Central memory CD8-positive, alpha-beta T cell (primary cell): ENCODE measurements around the gene TMEM248.
A peak's percentile ranks its signal among the peaks of the same experiment; 100 is the strongest.
"Not testable (repeated sequence)": the region's sequence is repeated elsewhere in the genome, so short reads cannot be mapped to it uniquely, and the experiment has no call there.

ENCODE experiments used
- ATAC-seq: fragments of 150-1000 bp; cut with Tn5 transposase; replicated peaks from 2 replicates; pipeline ENCODE4 v1.10.0; 2022; ENCODE audit warnings: mild to moderate bottlenecking, moderate FRiP score, moderate number of reproducible peaks; ENCODE audit not compliant: poor library complexity, severe bottlenecking; ENCODE audit errors: extremely low read depth
- DNase-seq, 2 donors: peaks; one replicate each; pipeline ENCODE4 v3.0.0; 2021; ENCODE audit warnings: low spot score in 2 of 2
- H3K27ac Mint-ChIP-seq: one replicate; pipeline ENCODE4 v1.8.0; 2022; ENCODE audit warnings: low read depth, mild to moderate bottlenecking, moderate library complexity, mixed read lengths
- H3K27me3 Mint-ChIP-seq: one replicate; pipeline ENCODE4 v1.8.0; 2022; ENCODE audit warnings: mixed read lengths
- H3K36me3 Mint-ChIP-seq: one replicate; pipeline ENCODE4 v1.8.0; 2022; ENCODE audit warnings: mild to moderate bottlenecking, moderate library complexity, mixed read lengths; ENCODE audit not compliant: insufficient read depth
- H3K4me1 Mint-ChIP-seq: one replicate; pipeline ENCODE4 v1.8.0; 2022; ENCODE audit warnings: mixed read lengths
- H3K4me3 Mint-ChIP-seq: one replicate; pipeline ENCODE4 v1.8.0; 2022; ENCODE audit warnings: mild to moderate bottlenecking, moderate library complexity, mixed read lengths
- H3K9me3 Mint-ChIP-seq: one replicate; pipeline ENCODE4 v1.8.0; 2022; ENCODE audit warnings: mixed read lengths

Gene TMEM248

GRCh38 chr7:66960192-66960591 lies 39.2 kb downstream of the TMEM248 start:
- Mint-ChIP-seq H3K9me3 (no peaks in the 10 kb centered on the region), H3K36me3 (peaks cover 24% of the 10 kb centered on the region), H3K4me1 (no peaks in the 10 kb centered on the region), H3K4me3 (no peak overlapping the region), H3K27me3 (no peaks in the 10 kb centered on the region), H3K27ac (no peak overlapping the region)
- ATAC-seq (no peak), DNase-seq (no peak)

GRCh38 chr7:66961096-66961495 lies 40.1 kb downstream of the TMEM248 start:
- Mint-ChIP-seq H3K4me3 (no peak overlapping the region), H3K4me1 (no peaks in the 10 kb centered on the region), H3K27me3 (no peaks in the 10 kb centered on the region), H3K27ac (no peak overlapping the region), H3K36me3 (peaks cover 17% of the 10 kb centered on the region), H3K9me3 (no peaks in the 10 kb centered on the region)
- no peak for ATAC-seq
- no peak for DNase-seq

- no peaks in the 10 kb centered on the region for H3K9me3 Mint-ChIP-seq
- peaks cover 3% of the 10 kb centered on the region for H3K36me3 Mint-ChIP-seq
- H3K27ac Mint-ChIP-seq: no peak overlapping the region
- H3K4me1 Mint-ChIP-seq: no peaks in the 10 kb centered on the region
- no peaks in the 10 kb centered on the region for H3K27me3 Mint-ChIP-seq
- H3K4me3 Mint-ChIP-seq: no peak overlapping the region
- DNase-seq (no peak), ATAC-seq (no peak)
Measured at GRCh38 chr7:66964411-66964810, 43.4 kb downstream of the TMEM248 start.

DNA sequence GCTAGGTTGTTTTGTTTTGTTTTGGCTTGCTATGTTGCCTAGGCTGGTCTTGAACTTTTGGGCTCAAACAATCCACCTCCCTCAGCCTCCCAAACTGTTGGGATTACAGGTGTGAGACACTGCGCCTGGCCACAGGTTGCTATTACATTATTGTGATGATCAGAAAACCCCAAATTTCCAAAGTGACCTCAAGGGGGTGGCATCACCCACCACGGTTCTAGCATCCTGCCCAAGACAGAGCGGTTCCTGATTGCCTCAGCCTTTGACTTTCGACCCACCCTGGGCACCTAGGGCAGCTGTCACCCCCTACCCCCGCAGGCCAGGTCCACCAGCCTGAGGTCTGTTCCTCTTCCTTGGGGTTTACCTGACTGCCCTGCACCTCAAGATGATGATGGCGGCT lies 46.0 kb downstream of the TMEM248 start:
- no peaks in the 10 kb centered on the region for H3K9me3 Mint-ChIP-seq
- no peak for DNase-seq
- no peaks in the 10 kb centered on the region for H3K4me1 Mint-ChIP-seq
- peaks cover 7% of the 10 kb centered on the region for H3K27me3 Mint-ChIP-seq
- no peak for ATAC-seq
- no peak overlapping the region for H3K4me3 Mint-ChIP-seq
- peaks cover 3% of the 10 kb centered on the region for H3K36me3 Mint-ChIP-seq
- H3K27ac Mint-ChIP-seq: no peak overlapping the region

DNA sequence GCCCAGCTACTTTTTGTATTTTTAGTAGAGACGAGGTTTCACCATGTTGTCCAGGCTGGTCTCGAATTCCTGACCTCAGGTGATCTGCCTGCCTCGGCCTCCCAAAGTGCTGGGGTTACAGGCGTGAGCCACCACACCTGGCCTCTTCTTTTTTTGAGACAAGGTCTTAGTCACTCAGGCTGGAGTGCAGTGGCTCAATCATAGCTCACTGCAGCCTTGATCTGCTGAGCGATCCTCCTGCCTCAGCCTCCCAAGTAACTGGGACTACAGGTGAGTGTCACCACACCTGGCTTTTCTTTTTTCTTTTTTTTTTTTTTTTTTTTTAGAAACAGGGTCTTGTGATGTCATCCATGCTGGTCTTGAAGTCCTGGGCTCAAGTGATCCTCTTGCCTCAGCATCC lies 48.0 kb downstream of the TMEM248 start:
- not testable (repeated sequence) for H3K4me1 Mint-ChIP-seq, H3K9me3 Mint-ChIP-seq, H3K36me3 Mint-ChIP-seq, H3K27ac Mint-ChIP-seq, H3K4me3 Mint-ChIP-seq, DNase-seq, ATAC-seq, H3K27me3 Mint-ChIP-seq

DNA sequence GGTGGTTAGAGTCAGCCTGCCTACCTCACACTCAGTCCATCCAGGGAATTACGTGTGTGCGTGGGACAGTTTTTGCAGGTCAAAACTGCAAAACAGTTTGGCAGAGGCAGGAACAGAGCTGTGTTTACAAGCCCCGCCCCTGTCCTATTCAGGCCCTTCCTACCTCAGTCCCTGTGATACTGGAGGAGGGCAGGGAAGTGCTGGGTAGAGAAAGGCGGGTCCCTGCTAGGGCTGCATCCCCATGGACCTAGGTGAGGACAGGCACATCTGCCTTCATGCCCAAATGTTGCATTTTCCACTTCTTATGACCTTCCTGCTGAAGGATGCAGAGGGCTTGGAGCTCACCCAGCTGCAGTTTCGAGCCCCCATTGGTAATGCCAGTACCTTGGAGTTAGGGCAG lies 49.3 kb downstream of the TMEM248 start:
- ATAC-seq (no peak), DNase-seq (no peak)
- Mint-ChIP-seq H3K27ac (no peak overlapping the region), H3K27me3 (peaks cover 7% of the 10 kb centered on the region), H3K4me3 (no peak overlapping the region), H3K9me3 (no peaks in the 10 kb centered on the region), H3K36me3 (peaks cover 3% of the 10 kb centered on the region), H3K4me1 (no peaks in the 10 kb centered on the region)

DNA sequence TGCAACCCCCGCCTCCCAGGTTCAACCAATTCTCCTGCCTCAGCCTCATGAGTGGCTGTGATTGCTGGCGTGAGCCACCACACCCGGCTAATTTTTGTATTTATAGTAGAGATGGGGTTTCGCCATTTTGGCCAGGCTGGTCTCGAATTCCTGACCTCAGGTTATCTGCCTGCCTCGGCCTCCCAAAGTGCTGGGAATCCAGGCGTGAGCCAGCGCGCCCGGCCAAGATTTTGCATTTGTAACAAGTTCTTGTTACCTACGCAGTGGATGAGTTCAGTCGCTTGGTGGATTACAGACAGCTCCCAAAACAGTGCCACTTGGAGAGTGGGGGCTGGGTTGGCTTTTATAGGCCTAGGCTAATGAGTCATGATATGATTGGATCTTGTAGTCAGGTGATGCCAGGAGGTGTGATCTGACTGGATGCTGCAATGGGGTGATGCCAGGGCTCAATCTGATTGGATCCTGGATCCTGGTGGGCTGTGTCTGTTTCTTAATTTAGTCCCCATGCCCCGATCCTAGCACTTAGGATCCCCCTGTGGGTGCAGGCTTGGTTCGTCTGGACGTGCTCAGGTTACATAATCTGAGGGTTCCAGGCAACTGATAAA lies 54.1 kb downstream of the TMEM248 start:
- Mint-ChIP-seq H3K4me3 (no peak overlapping the region), H3K9me3 (peaks cover 7% of the 10 kb centered on the region), H3K4me1 (no peaks in the 10 kb centered on the region), H3K27ac (no peak overlapping the region), H3K27me3 (peaks cover 7% of the 10 kb centered on the region), H3K36me3 (no peaks in the 10 kb centered on the region)
- DNase-seq (no peak), ATAC-seq (no peak)

DNA sequence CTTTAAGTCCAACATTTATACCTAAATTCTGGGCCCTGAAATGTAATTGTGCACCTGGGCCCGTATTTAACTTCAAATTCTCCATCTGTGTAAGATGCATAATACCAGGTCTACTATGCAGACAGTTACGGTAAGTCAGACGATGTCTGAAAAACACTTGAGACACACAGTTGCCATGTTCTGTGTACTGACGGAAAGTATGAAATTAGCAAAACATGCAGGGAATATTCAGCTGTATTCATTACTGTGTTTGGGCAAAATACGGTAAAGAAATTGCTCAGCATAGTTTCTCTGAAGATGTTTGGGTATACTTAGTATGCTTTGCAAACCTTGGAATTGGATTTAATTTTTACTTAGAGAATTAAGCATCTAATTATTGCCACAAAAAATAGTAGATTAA lies 57.3 kb downstream of the TMEM248 start:
- not testable (repeated sequence) for ATAC-seq, H3K4me1 Mint-ChIP-seq, H3K27ac Mint-ChIP-seq, DNase-seq, H3K27me3 Mint-ChIP-seq, H3K36me3 Mint-ChIP-seq, H3K4me3 Mint-ChIP-seq
- H3K9me3 Mint-ChIP-seq: peaks cover 14% of the 10 kb centered on the region

DNA sequence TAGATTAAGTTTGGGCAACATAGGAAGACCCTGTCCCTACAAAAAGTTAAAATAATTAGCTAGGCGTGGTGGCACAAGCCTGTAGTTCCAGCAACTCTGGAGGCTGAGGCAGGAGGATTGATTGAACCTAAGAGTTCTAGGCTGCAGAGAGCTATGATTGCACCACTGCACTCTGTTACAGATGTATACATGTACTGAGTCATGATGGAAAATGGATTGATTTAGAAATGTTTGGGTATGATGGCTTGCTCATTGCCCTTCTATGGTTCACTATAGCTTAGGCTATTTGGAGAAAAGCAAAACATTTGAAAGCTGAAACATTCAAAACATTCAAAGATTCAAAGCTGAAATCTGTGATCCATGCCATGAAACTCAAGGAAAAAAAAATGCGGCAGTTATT lies 58.0 kb downstream of the TMEM248 start:
- H3K27ac Mint-ChIP-seq, H3K36me3 Mint-ChIP-seq, H3K27me3 Mint-ChIP-seq, H3K4me1 Mint-ChIP-seq, ATAC-seq, H3K4me3 Mint-ChIP-seq, DNase-seq: not testable (repeated sequence)
- peaks cover 14% of the 10 kb centered on the region for H3K9me3 Mint-ChIP-seq

- H3K27me3 Mint-ChIP-seq, ATAC-seq, H3K27ac Mint-ChIP-seq, DNase-seq, H3K36me3 Mint-ChIP-seq, H3K4me1 Mint-ChIP-seq, H3K4me3 Mint-ChIP-seq: not testable (repeated sequence)
- peaks cover 14% of the 10 kb centered on the region for H3K9me3 Mint-ChIP-seq
Measured at GRCh38 chr7:66980336-66980735, 59.3 kb downstream of the TMEM248 start.

- H3K4me3 Mint-ChIP-seq, H3K9me3 Mint-ChIP-seq, DNase-seq, ATAC-seq, H3K27ac Mint-ChIP-seq, H3K27me3 Mint-ChIP-seq: not testable (repeated sequence)
- Mint-ChIP-seq H3K4me1 (peaks cover 16% of the 10 kb centered on the region), H3K36me3 (peaks cover 72% of the 10 kb centered on the region)
Measured at GRCh38 chr7:66989552-66989951, 68.5 kb downstream of the TMEM248 start.

- H3K4me3 Mint-ChIP-seq: peak overlapping the region; percentile 99
- peaks cover 66% of the 10 kb centered on the region for H3K36me3 Mint-ChIP-seq
- not testable (repeated sequence) for ATAC-seq, DNase-seq, H3K9me3 Mint-ChIP-seq, H3K27me3 Mint-ChIP-seq
- peaks cover 35% of the 10 kb centered on the region for H3K4me1 Mint-ChIP-seq
- H3K27ac Mint-ChIP-seq: peak overlapping the region; percentile 100
Measured at GRCh38 chr7:66994051-66994450, 73.0 kb downstream of the TMEM248 start.

- not testable (repeated sequence) for H3K9me3 Mint-ChIP-seq, H3K27me3 Mint-ChIP-seq
- Mint-ChIP-seq H3K4me3 (peak overlapping the region; percentile 99), H3K36me3 (peaks cover 64% of the 10 kb centered on the region), H3K27ac (peak overlapping the region; percentile 100), H3K4me1 (peaks cover 35% of the 10 kb centered on the region)
- peak; percentile 27 to 63 for DNase-seq
- peak; percentile 76 for ATAC-seq
Measured at GRCh38 chr7:66994691-66995049, 73.6 kb downstream of the TMEM248 start.
